ENCODE measurements around the gene C4orf33.

- no peak for TF ChIP-seq CTCF (IDR thresholded peaks at IDR 0.05; ENCODE audit: insufficient read depth, low read length, poor library complexity, severe bottlenecking)
- TF ChIP-seq EZH2phosphoT487 (conservative IDR thresholded peaks at IDR 0.05; ENCODE audit: low read length) = no peak
Measured at GRCh38 chr4:129077326-129077725, 18.6 kb upstream of the C4orf33 start.
